GM21737 (cell line): ENCODE results near the gene SAP130.

Source experiments
- ATAC-seq: cut with Tn5 transposase; IDR thresholded peaks from one replicate; pipeline ENCODE4 v1.9.1; 2021; ENCODE audit warnings: mild to moderate bottlenecking, moderate library complexity; ENCODE audit not compliant: unreplicated experiment

The SAP130 gene

DNA sequence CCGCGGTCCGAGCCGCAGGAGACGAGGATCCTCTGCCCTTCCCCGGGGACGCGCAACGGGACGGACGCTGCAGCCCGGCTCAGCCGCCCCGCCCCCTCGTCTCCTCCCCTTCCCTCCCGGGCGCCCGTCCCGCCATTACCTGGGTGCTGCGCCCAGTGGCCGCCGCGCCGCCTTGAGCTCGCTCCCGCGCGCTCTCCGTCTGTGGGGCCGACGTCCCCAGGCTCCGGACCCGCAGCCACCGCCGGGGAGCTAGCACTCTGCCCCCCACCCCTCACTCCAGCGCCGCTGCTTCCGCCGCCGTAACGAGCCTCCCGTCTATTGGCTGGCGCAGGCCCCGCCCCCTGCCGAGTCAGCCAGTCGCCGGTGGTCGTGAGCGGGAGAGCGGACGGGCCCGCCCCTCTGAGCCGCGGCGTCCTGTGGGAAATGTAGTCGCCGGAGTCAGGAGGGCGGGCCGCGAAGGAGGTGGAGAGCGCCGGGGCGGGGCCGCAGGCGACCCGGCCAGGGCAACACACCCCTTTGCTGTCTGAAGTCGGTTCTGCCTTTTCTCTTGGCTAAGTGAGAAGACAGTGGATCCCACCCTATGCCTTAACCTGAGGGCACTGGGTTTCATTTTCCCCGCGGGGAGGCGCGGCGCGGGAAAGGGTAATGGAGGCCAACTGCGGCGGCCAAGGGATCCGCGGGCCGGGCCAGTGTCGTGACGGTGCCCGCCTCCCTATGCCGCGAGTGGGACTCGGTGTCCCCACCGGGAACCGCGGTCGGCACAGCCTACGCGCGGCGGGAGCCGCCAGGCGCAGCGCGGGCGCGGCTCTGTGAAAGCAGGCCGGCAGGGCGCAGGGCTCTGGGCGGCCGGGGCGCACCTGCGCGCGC lies at the start of gene SAP130:
TSS of gene SAP130 (minus strand) at position 259 of the 867 bp plus-strand sequence. CDS start 1,767 bp downstream, outside the sequence.
- peak; percentile 84 for ATAC-seq

DNA sequence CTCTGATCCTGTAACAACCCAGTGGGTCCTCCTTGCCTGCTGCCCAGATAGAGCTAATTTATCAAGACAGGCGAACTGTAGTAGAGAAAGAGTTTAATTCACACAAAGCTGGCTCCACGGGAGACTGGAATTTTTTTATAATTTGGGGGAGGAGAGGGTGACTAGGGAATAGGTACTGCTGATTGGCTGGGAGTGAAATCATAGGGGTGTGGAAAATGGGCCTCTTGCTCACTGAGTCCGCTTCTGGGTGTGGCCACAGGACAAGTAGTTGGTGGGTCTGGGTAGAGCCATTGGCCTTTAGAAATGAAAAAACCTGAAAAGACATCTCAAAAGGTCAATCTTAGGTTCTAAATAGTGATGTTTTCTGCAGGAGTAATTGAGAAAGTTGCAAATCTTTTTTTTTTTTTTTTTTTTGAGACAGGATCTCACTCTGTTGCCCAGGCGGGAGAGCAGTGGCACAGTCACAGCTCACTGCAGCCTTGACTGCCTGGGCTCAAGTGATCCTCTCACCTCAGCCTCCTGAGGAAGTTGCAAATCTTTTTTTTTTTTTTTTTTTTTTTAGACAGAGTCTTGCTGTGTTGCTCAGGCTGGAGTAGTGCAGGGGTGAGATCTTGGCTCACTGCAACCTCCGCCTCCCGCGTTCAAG lies 48.7 kb upstream of the SAP130 start:
- no peak for ATAC-seq

DNA sequence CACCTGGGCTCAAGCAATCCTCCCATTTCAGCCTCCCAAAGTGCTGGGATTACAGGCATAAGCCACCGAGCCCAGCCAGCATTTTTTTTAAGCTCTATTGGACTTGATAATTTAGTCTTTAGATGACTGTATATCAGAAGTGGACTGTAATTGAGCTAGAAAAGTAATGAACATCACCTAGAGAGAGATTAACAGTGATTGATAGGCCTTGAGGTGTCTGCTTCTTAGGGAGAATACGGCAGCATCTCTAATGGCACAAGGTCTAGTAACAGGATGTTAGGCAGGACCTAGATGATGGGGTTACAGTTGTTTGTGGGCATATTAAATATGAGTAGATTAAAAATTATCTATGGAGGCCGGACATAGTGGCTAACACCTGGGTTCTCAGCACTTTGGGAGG lies 45.4 kb upstream of the SAP130 start:
- no peak for ATAC-seq

DNA sequence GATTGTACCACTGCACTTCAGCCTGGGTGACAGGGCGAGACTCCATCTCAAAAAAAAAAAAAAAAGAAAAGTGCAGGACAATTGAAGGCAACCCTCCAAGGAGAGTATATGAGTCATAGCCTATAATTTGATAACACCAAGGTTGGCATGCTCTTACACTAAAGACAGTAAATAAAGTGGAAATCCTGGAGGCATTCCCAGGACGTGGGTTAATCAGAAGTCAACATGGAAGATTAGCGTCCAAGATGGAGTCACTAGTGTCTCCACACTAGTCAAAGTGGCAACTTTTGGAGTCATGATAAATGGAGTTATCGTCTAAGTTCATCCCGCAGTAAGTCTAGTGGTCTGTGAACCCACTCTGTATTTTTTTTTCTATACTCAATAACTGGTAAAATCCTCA lies 41.9 kb upstream of the SAP130 start:
- no peak for ATAC-seq

DNA sequence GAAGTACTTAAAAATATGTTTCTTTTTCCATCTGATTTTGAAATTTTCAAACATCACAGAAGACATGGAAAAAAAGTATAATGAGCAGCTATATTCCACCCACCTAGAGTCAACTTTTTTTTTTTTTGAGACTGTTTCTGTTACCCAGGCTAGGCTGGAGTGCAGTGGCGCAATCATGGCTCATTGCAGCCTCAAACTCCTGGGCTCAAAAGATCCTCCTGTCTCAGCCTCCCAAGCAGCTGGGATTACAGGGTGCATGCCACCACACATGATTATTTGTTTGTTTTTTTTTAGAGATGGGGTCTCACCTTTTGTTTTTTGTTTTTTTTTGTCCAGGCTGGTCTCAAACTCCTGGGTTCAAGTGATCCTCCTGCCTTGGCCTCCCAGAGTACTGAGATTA lies 36.5 kb upstream of the SAP130 start:
- no peak for ATAC-seq

DNA sequence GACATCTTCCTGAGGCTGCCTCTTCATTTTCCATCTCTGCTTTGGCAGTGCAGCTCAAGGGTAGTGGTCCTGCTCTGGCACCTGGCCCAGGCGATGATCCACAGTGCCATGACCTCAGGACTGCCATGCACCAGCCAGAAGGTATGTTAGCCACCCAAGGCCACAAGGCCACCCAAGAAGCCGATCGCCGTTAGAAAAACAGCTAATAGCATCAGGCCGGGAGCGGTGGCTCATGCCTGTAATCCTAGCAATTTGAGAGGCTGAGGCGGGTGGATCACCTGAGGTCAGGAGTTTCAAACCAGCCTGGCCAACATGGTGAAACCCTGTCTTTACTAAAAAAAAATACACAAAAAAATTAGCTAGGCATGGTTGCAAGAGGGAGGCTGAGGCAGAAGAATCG lies 34.7 kb upstream of the SAP130 start:
- ATAC-seq: no peak

GRCh38 chr2:128058114-128058513 lies 30.3 kb upstream of the SAP130 start:
- ATAC-seq: no peak

GRCh38 chr2:128057334-128057733 lies 29.5 kb upstream of the SAP130 start:
- no peak for ATAC-seq

GRCh38 chr2:128054104-128054885 lies 26.4 kb upstream of the SAP130 start:
- ATAC-seq: no peak

DNA sequence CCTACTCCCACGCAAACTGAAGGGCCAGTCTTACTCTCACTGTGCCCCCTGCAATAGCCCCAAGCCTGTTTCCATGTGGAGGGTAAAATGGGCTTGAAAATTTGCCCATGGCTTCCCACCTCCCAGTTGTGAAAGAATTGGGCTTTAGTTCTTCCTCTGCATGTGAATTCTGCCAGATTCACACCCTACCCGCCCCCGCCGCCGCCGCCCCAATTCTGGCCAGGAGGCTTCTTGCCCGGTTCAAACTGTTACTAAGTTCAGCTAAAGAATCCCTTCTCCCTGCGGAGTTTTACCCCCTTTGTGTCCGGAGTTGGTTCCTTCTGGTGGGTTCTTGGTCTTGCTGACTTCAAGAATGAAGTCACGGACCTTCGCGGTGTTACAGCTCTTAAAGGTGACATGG lies 25.5 kb upstream of the SAP130 start:
- no peak for ATAC-seq

- no peak for ATAC-seq
These were observed 15.2 kb upstream of the SAP130 start for GRCh38 chr2:128043041-128043440.

DNA sequence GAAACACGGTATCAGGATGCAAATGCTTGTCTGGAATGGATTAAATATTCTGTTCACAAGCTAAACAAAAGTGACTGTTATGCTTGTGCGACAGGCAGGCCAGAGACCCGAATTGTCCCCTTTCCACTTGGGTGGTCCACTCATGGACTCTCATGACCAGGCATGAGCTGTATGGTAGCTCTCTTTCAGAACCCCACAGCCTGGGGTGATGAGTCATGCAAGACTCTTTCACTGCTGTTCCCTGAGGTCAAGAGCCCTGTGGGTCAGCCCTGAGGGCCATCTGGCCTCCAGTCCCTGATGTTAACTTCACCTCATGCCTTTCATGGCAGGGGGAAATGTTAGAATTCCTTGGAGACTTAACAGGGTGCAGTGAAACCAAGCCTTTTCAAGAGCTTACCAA lies 13.7 kb upstream of the SAP130 start:
- no peak for ATAC-seq

- no peak for ATAC-seq
These were observed 12.4 kb upstream of the SAP130 start for GRCh38 chr2:128040166-128040771.

GRCh38 chr2:128039535-128039934 lies 11.7 kb upstream of the SAP130 start:
- ATAC-seq: no peak

DNA sequence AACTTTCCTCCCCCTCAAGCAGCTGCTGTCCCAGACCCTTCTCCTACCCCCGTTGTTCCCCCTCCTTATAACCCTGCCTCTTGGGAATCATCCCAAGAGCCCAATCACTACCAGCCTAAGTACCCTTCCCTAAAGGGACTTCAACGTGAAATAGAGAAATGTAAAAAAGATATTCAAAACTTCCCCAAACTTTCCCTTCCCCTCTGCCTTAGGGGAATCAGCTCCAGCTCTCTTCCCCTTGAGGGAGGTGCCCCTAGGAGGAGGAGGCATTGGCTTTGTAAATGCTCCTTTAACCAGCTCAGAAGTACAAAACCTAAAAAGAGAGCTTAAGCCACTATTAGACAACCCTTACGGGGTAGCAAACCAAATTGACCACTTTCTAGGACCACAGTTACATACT lies 10.6 kb upstream of the SAP130 start:
- no peak for ATAC-seq

- ATAC-seq: no peak
These were observed 9.8 kb upstream of the SAP130 start for GRCh38 chr2:128037649-128038048.

GRCh38 chr2:128036748-128037607 lies 9.1 kb upstream of the SAP130 start:
- no peak for ATAC-seq

DNA sequence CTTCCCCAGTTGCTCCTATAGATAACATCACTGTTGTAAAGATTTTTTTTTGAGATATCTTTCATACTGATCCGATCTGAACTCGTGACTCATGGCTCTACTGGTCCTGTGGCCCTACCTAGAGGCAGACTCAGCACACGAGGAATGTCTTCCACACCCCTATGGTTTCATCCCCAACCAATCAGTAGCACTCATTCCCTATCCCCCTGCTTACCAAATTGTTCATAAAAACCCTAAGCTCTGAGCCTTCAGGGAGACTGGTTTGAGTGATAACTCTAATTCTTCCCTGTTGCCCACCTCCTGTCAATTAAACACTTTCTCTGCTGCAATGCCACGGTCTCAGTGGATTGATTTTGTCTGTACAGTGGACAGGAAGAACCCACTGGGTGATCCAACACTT lies 4.2 kb upstream of the SAP130 start:
- ATAC-seq: no peak

DNA sequence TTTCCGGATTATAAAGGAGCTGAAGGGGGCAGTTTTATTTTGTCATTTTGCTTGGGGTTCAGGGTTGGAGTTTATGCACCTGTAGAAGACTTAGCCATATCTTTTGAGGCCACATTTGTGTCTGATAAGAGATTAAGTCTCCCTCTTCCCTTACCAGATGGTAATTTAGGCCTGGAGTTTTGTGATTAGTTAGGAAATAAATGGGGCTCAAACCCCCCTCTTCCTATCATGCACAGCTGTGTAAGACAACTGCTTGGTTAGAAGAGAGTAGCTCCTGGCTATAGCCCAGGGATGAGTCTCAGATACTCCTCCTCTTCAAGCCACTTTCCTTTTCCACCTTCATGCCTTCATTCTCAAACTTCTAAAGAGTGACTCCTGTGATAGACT lies 802 bp upstream of the SAP130 start:
- no peak for ATAC-seq

- peak; percentile 76 for ATAC-seq
These were observed 520 bp downstream of the SAP130 start for GRCh38 chr2:128027278-128027800.
